Activated CD4-positive, CD25-positive, alpha-beta regulatory T cell treated with anti-CD3 and anti-CD28 coated beads, Interleukin-2, amount 50 U/mL, for 16 hours (primary cell): ENCODE results near the gene DYRK2.

ENCODE experiments used
- DNase-seq: peaks from one replicate; pipeline ENCODE4 v3.0.0-alpha.2; 2020; ENCODE audit warnings: low read depth, low spot score

The DYRK2 gene

GRCh38 chr12:67704071-67704470 lies 55.5 kb downstream of the DYRK2 start:
- DNase-seq, result no peak

- DNase-seq, result no peak
These were observed 57.1 kb downstream of the DYRK2 start for GRCh38 chr12:67705394-67706370.

GRCh38 chr12:67709367-67709954 lies 60.9 kb downstream of the DYRK2 start:
- no peak for DNase-seq

GRCh38 chr12:67710582-67710981 lies 62.0 kb downstream of the DYRK2 start:
- no peak for DNase-seq

- DNase-seq, result no peak
These were observed 63.5 kb downstream of the DYRK2 start for GRCh38 chr12:67712011-67712410.

- no peak for DNase-seq
These were observed 66.1 kb downstream of the DYRK2 start for GRCh38 chr12:67714648-67715047.
